ENCODE results near the gene SYNGR1.

GRCh38 chr22:39367035-39367434 is 17.2 kb downstream of the SYNGR1 start:
- no peak for TF ChIP-seq TAF1 (IDR thresholded peaks at IDR 0.05; ENCODE audit: low read depth)
- TF ChIP-seq EP300 (IDR thresholded peaks at IDR 0.05; ENCODE audit: borderline replicate concordance): no peak
- TF ChIP-seq CEBPB (IDR thresholded peaks at IDR 0.05): no peak
- no peak for TF ChIP-seq CREB1 (IDR thresholded peaks at IDR 0.05; ENCODE audit: low read depth)
- TF ChIP-seq EGR1 (IDR thresholded peaks at IDR 0.05): no peak
- TF ChIP-seq REST (IDR thresholded peaks at IDR 0.05; ENCODE audit: low read depth): no peak
- TF ChIP-seq YY1 (IDR thresholded peaks at IDR 0.05; ENCODE audit: low read depth): no peak
- TF ChIP-seq ZBTB7A (IDR thresholded peaks at IDR 0.05; ENCODE audit: low read depth): no peak
- no peak for TF ChIP-seq RAD21 (IDR thresholded peaks at IDR 0.05; ENCODE audit: low read depth)
- no peak for TF ChIP-seq NFIC (IDR thresholded peaks at IDR 0.05)
- TF ChIP-seq MAX (IDR thresholded peaks at IDR 0.05): no peak
- no peak for TF ChIP-seq TEAD4 (IDR thresholded peaks at IDR 0.05)
- TF ChIP-seq TCF12 (IDR thresholded peaks at IDR 0.05; ENCODE audit: low read depth): no peak
- TF ChIP-seq FOXM1 (IDR thresholded peaks at IDR 0.05; ENCODE audit: borderline replicate concordance, low read depth): no peak
